ENCODE results near the gene MAS1.

GRCh38 chr6:159876242-159876641, 14.5 kb upstream of the MAS1 start:
- TF ChIP-seq CTCF (IDR thresholded peaks at IDR 0.05) (no peak), POLR2A (IDR thresholded peaks at IDR 0.05) (no peak)

All from body of pancreas (tissue), 4 donors.